ENCODE results near the gene ZDHHC1.
"Not testable (repeated sequence)": the region's sequence is repeated elsewhere in the genome, so short reads cannot be mapped to it uniquely, and the experiment has no call there.

ZDHHC1 gene

GRCh38 chr16:67430977-67431774 is 14.9 kb upstream of the ZDHHC1 start, which contains the start of gene HSD11B2:
TSS of gene HSD11B2 (plus strand) at chr16:67431121. CDS start at chr16:67431249, 128 bp downstream.
- peak in 5 of 14 donors; percentile 21 to 62 (median 33) for DNase-seq

- no peak for DNase-seq
Observed at GRCh38 chr16:67430504-67430976, 14.3 kb upstream of the ZDHHC1 start.

- no peak for DNase-seq
Observed at GRCh38 chr16:67429799-67430503, 13.7 kb upstream of the ZDHHC1 start.

GRCh38 chr16:67429053-67429798 is 12.9 kb upstream of the ZDHHC1 start:
- no peak for DNase-seq

- DNase-seq: peak in 8 of 14 donors; percentile 19 to 65 (median 27)
Observed at GRCh38 chr16:67428146-67428731, 12.0 kb upstream of the ZDHHC1 start.

- no peak for DNase-seq
Observed at GRCh38 chr16:67426950-67427349, 10.7 kb upstream of the ZDHHC1 start.

- DNase-seq: no peak
Observed at GRCh38 chr16:67426022-67426421, 9.7 kb upstream of the ZDHHC1 start.

- DNase-seq: no peak
Observed at GRCh38 chr16:67425580-67425979, 9.3 kb upstream of the ZDHHC1 start.

GRCh38 chr16:67425061-67425460 is 8.8 kb upstream of the ZDHHC1 start:
- no peak for DNase-seq

GRCh38 chr16:67424261-67424615 is 8.0 kb upstream of the ZDHHC1 start:
- no peak for DNase-seq

- DNase-seq: no peak
Observed at GRCh38 chr16:67423611-67424260, 7.5 kb upstream of the ZDHHC1 start.

GRCh38 chr16:67423015-67423414 is 6.7 kb upstream of the ZDHHC1 start:
- DNase-seq: no peak

GRCh38 chr16:67421030-67421429 is 4.8 kb upstream of the ZDHHC1 start:
- DNase-seq: no peak

GRCh38 chr16:67419931-67420330 is 3.7 kb upstream of the ZDHHC1 start:
- no peak for DNase-seq

GRCh38 chr16:67419502-67419901 is 3.2 kb upstream of the ZDHHC1 start:
- no peak for DNase-seq

- DNase-seq: no peak
Observed at GRCh38 chr16:67417333-67418061, 1.2 kb upstream of the ZDHHC1 start.

GRCh38 chr16:67415421-67415820 is 856 bp downstream of the ZDHHC1 start:
- not testable (repeated sequence) for DNase-seq

GRCh38 chr16:67413978-67414911 is 2.0 kb downstream of the ZDHHC1 start:
- no peak for DNase-seq

GRCh38 chr16:67412294-67412693 is 4.0 kb downstream of the ZDHHC1 start:
- DNase-seq: no peak

- no peak for DNase-seq
Observed at GRCh38 chr16:67411339-67411738, 4.9 kb downstream of the ZDHHC1 start.

Measured in C1 segment of cervical spinal cord (tissue), 14 donors.